Liver (tissue), 9 donors: ENCODE data around the gene IL12RB1. TPM values are rescaled to one million over a fixed set of nuclear protein-coding genes. Genes with fewer than 3 reads are reported as not detected.

Source experiments
- DNase-seq: peaks from one replicate; pipeline ENCODE4 v3.0.0-alpha.2; 2017; ENCODE audit warnings: low spot score
- H3K27ac ChIP-seq, 2 donors: one replicate each; pipeline ENCODE4 v1.7.0; 2013; ENCODE audit warnings: inconsistent platforms in 2 of 2, low read length in 2 of 2, control low read depth in 1 of 2, low read depth in 1 of 2, mild to moderate bottlenecking in 1 of 2
- H3K27me3 ChIP-seq, 4 donors: one replicate each; pipeline versions ENCODE4 v1.6.1 to v1.7.0; 2013; ENCODE audit warnings: low read length in 3 of 4, inconsistent platforms in 1 of 4, mild to moderate bottlenecking in 1 of 4, moderate library complexity in 1 of 4; ENCODE audit not compliant: control insufficient read depth in 4 of 4, insufficient read depth in 4 of 4
- H3K36me3 ChIP-seq, 4 donors: one replicate each; pipeline versions ENCODE4 v1.6.1 to v1.7.0; 2013; ENCODE audit warnings: low read length in 3 of 4, mild to moderate bottlenecking in 3 of 4, low read depth in 1 of 4, moderate library complexity in 1 of 4; ENCODE audit not compliant: control insufficient read depth in 4 of 4, insufficient read depth in 3 of 4
- H3K4me1 ChIP-seq, 4 donors: one replicate each; pipeline versions ENCODE4 v1.6.1 to v1.7.0; 2013; ENCODE audit warnings: low read length in 3 of 4, mild to moderate bottlenecking in 3 of 4, moderate library complexity in 1 of 4; ENCODE audit not compliant: control insufficient read depth in 4 of 4, insufficient read depth in 4 of 4
- H3K4me3 ChIP-seq, 3 donors: one replicate each; pipeline versions ENCODE4 v1.6.1 to v1.7.0; 2013; ENCODE audit warnings: low read length in 3 of 3, control low read depth in 1 of 3, low read depth in 1 of 3, mild to moderate bottlenecking in 1 of 3
- H3K9ac ChIP-seq, 2 donors: one replicate each; pipeline ENCODE4 v1.7.0; 2013; ENCODE audit warnings: low read length in 2 of 2, mild to moderate bottlenecking in 2 of 2, moderate library complexity in 2 of 2, control low read depth in 1 of 2, low read depth in 1 of 2
- H3K9me3 ChIP-seq, 4 donors: one replicate each; pipeline versions ENCODE4 v1.6.1 to v1.7.0; 2013; ENCODE audit warnings: low read length in 3 of 4; ENCODE audit not compliant: control insufficient read depth in 4 of 4
- ATF3 ChIP-seq: IDR thresholded peaks from 2 replicates; pipeline ENCODE4 v1.6.1; 2016; ENCODE audit warnings: antibody characterized with exemption
- CTCF ChIP-seq: fragments of 150-350 bp; IDR thresholded peaks from 2 replicates; pipeline ENCODE4 v1.5.1; 2017; ENCODE audit warnings: improper control_type of control experiment, low read depth, low read length; ENCODE audit not compliant: missing input control
- EGR1 ChIP-seq, 2 donors: IDR thresholded peaks; 2 replicates each; pipeline ENCODE4 v1.6.1; 2016 to 2018; ENCODE audit warnings: antibody characterized with exemption in 2 of 2, low read depth in 2 of 2
- FOXA1 ChIP-seq: IDR thresholded peaks from 2 replicates; pipeline ENCODE4 v1.6.1; 2016; ENCODE audit warnings: antibody characterized with exemption
- FOXA2 ChIP-seq: IDR thresholded peaks from 2 replicates; pipeline ENCODE4 v1.6.1; 2016; ENCODE audit warnings: antibody characterized with exemption
- GABPA ChIP-seq, 2 donors: IDR thresholded peaks in 1 of 2; conservative IDR thresholded peaks in 1 of 2; 2 replicates each; pipeline ENCODE4 v1.6.1; 2016; ENCODE audit warnings: antibody characterized with exemption in 2 of 2, mild to moderate bottlenecking in 1 of 2, moderate library complexity in 1 of 2
- HNF4A ChIP-seq, 2 donors: conservative IDR thresholded peaks; 2 replicates each; pipeline ENCODE4 v1.6.1; 2016; ENCODE audit warnings: antibody characterized with exemption in 2 of 2, mild to moderate bottlenecking in 2 of 2
- HNF4G ChIP-seq: IDR thresholded peaks from 2 replicates; pipeline ENCODE4 v1.6.1; 2016; ENCODE audit warnings: antibody characterized with exemption
- JUND ChIP-seq, 2 donors: IDR thresholded peaks; 2 replicates each; pipeline ENCODE4 v1.6.1; 2016; ENCODE audit warnings: antibody characterized with exemption in 2 of 2
- MAX ChIP-seq: IDR thresholded peaks from 2 replicates; pipeline ENCODE4 v1.6.1; 2016; ENCODE audit warnings: antibody characterized with exemption
- NR2F2 ChIP-seq: IDR thresholded peaks from 2 replicates; pipeline ENCODE4 v1.6.1; 2016; ENCODE audit warnings: antibody characterized with exemption
- RAD21 ChIP-seq, 2 donors: IDR thresholded peaks; 2 replicates each; pipeline ENCODE4 v1.6.1; 2016; ENCODE audit warnings: antibody characterized with exemption in 2 of 2, mild to moderate bottlenecking in 2 of 2
- RXRA ChIP-seq, 2 donors: IDR thresholded peaks; 2 replicates each; pipeline ENCODE4 v1.6.1; 2017 to 2018; ENCODE audit warnings: antibody characterized with exemption in 2 of 2, mild to moderate bottlenecking in 1 of 2
- SP1 ChIP-seq: IDR thresholded peaks from 2 replicates; pipeline ENCODE4 v1.6.1; 2018; ENCODE audit warnings: antibody characterized with exemption, mild to moderate bottlenecking
- TAF1 ChIP-seq: conservative IDR thresholded peaks from 2 replicates; pipeline ENCODE4 v1.6.1; 2016; ENCODE audit warnings: antibody characterized with exemption, mild to moderate bottlenecking
- YY1 ChIP-seq: IDR thresholded peaks from 2 replicates; pipeline ENCODE4 v1.6.1; 2016; ENCODE audit warnings: antibody characterized with exemption, mild to moderate bottlenecking
- ZBTB33 ChIP-seq: IDR thresholded peaks from 2 replicates; pipeline ENCODE4 v1.6.1; 2016; ENCODE audit warnings: antibody characterized with exemption
- WGBS: extraction: QIAGEN DNeasy Blood & Tissue Kit; methylation state at CpG from one replicate; pipeline ENCODE4 v1.1.7; 2013; 5-methylcytosine and 5-hydroxymethylcytosine counted together
- polyA plus RNA-seq, 2 donors: library from polyadenylated mRNA; stranded (reverse) in 1 of 2; unstranded in 1 of 2; fragments of 200-250 nt in 1 of 2; fragments of >200 nt in 1 of 2; fragmentation: Nextera tagmentation in 1 of 2; extraction: Ambion mirVana in 1 of 2; gene quantifications; one replicate each; pipeline versions ENCODE4 v1.2.1 to v1.2.3, GENCODE V29; 2013 to 2015
- total RNA-seq, 2 donors: library from RNA; depleted of rRNA; stranded (reverse); fragments of >200 nt; gene quantifications; one replicate each; pipeline ENCODE4 v1.2.3, GENCODE V29; 2014
- TF ChIP-seq, protein P1 (sequence below): IDR thresholded peaks from 2 replicates; pipeline ENCODE4 v1.6.1; 2016; ENCODE audit warnings: antibody characterized with exemption, mild to moderate bottlenecking
- donor health status: healthy.
- donor health status: healthy.
- donor health status: healthy.
- donor health status: healthy.
- donor health status: healthy.

IL12RB1 gene
- total and polyA plus RNA-seq, 4 donors: 0.43 to 2.4 (median 1.1) TPM

DNA sequence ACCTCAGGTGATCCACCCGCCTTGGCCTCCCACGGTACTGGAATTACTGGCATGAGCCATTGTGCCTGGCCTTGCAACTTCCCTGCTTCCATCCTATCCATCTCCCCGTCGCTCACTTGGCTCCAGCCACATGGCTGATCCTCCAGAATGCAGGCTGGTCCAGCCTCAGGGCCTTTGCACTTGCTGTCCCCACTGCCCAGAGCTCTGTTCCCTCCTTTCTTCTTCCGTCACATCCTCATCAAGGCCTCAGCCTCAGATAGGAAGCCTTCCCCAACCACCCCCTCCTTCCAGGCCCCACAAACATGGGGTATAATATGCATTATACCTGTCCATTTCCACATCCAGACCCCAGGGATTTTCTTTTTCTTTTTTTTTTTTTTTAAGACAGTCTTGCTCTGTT, 27.1 kb upstream of the IL12RB1 start:
- no peaks in the 10 kb centered on the region for H3K9me3 ChIP-seq
- H3K27me3 ChIP-seq: no peaks in the 10 kb centered on the region
- no peak overlapping the region for H3K4me3 ChIP-seq
- no peak for DNase-seq
- H3K36me3 ChIP-seq: peaks cover 0 to 3% (median 3%) of the 10 kb centered on the region in 4 donors
- TF ChIP-seq TAF1: no peak
- no peak for TF ChIP-seq SP1
- no peak for TF ChIP-seq HNF4G
- TF ChIP-seq NR2F2: no peak
- no peak for TF ChIP-seq JUND (IDR thresholded peaks at IDR 0.05)
- no peak for TF ChIP-seq HNF4A (conservative IDR thresholded peaks at IDR 0.05)
- TF ChIP-seq, protein P1, sequence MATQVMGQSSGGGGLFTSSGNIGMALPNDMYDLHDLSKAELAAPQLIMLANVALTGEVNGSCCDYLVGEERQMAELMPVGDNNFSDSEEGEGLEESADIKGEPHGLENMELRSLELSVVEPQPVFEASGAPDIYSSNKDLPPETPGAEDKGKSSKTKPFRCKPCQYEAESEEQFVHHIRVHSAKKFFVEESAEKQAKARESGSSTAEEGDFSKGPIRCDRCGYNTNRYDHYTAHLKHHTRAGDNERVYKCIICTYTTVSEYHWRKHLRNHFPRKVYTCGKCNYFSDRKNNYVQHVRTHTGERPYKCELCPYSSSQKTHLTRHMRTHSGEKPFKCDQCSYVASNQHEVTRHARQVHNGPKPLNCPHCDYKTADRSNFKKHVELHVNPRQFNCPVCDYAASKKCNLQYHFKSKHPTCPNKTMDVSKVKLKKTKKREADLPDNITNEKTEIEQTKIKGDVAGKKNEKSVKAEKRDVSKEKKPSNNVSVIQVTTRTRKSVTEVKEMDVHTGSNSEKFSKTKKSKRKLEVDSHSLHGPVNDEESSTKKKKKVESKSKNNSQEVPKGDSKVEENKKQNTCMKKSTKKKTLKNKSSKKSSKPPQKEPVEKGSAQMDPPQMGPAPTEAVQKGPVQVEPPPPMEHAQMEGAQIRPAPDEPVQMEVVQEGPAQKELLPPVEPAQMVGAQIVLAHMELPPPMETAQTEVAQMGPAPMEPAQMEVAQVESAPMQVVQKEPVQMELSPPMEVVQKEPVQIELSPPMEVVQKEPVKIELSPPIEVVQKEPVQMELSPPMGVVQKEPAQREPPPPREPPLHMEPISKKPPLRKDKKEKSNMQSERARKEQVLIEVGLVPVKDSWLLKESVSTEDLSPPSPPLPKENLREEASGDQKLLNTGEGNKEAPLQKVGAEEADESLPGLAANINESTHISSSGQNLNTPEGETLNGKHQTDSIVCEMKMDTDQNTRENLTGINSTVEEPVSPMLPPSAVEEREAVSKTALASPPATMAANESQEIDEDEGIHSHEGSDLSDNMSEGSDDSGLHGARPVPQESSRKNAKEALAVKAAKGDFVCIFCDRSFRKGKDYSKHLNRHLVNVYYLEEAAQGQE: no peak
- no peak for TF ChIP-seq ZBTB33
- no peak for TF ChIP-seq RXRA (IDR thresholded peaks at IDR 0.05)
- no peak for TF ChIP-seq EGR1 (IDR thresholded peaks at IDR 0.05; ENCODE audit: low read depth in 2 of 2)
- no peak for TF ChIP-seq FOXA2
- no peak for TF ChIP-seq GABPA (IDR thresholded peaks at IDR 0.05 in 1 of 2, conservative IDR thresholded peaks at IDR 0.05 in 1 of 2)
- TF ChIP-seq MAX: no peak
- TF ChIP-seq ATF3: no peak
- no peak for TF ChIP-seq CTCF
- no peak for TF ChIP-seq YY1
- TF ChIP-seq RAD21 (IDR thresholded peaks at IDR 0.05): no peak
- no peak for TF ChIP-seq FOXA1
- 88% methylated on average over 5 of the region's 5 CpGs for WGBS
- H3K27ac ChIP-seq: no peak overlapping the region
- no peak overlapping the region for H3K9ac ChIP-seq
- H3K4me1 ChIP-seq: peaks cover 15 to 57% (median 43%) of the 10 kb centered on the region in 4 donors
